Keratinocyte (primary cell): ENCODE data around the gene FHL1. TPM values are rescaled to one million over a fixed set of nuclear protein-coding genes. Genes with fewer than 3 reads are reported as not detected.

Experiments used
- DNase-seq: peaks from one replicate; pipeline ENCODE4 v3.0.0-alpha.2; 2011; ENCODE audit warnings: low read depth, missing footprints, low spot score
- FAIRE-seq: peaks from 2 replicates; lab custom pipeline; 2011; peaks lifted over from hg19 to GRCh38; lab: Jason Lieb, UNC
- H2AFZ ChIP-seq: 2 replicates; pipeline ENCODE4 v1.6.0; 2012; ENCODE audit warnings: low read length, control low read depth, inconsistent platforms; ENCODE audit not compliant: control insufficient read depth
- H3K27ac ChIP-seq: 2 replicates; pipeline ENCODE4 v1.5.1; 2011; ENCODE audit warnings: low read length; ENCODE audit not compliant: control insufficient read depth, insufficient read depth
- H3K27me3 ChIP-seq: 3 replicates; pipeline ENCODE4 v1.6.0; 2011; ENCODE audit warnings: low read length; ENCODE audit not compliant: control insufficient read depth, insufficient read depth; ENCODE audit errors: extremely low read depth
- H3K36me3 ChIP-seq, 2 experiments: 2 replicates in 1 of 2; 3 replicates in 1 of 2; pipeline ENCODE4 v1.5.1; 2011; ENCODE audit warnings: low read length in 2 of 2, mild to moderate bottlenecking in 1 of 2; ENCODE audit not compliant: control insufficient read depth in 2 of 2, insufficient read depth in 2 of 2; ENCODE audit errors: extremely low read depth in 1 of 2
- H3K4me1 ChIP-seq: 3 replicates; pipeline ENCODE4 v1.5.1; 2011; ENCODE audit warnings: low read length; ENCODE audit not compliant: control insufficient read depth, insufficient read depth; ENCODE audit errors: extremely low read depth
- H3K4me2 ChIP-seq: 3 replicates; pipeline ENCODE4 v1.6.0; 2011; ENCODE audit warnings: low read depth, low read length; ENCODE audit not compliant: control insufficient read depth, insufficient read depth; ENCODE audit errors: extremely low read depth
- H3K4me3 ChIP-seq, 3 experiments: fragments of 200-600 bp in 1 of 3; sonication (generic) in 1 of 3; 2 replicates in 2 of 3; 3 replicates in 1 of 3; pipeline ENCODE4 v1.5.1; 2011 to 2016; ENCODE audit warnings: low read length in 3 of 3, mild to moderate bottlenecking in 3 of 3, control low read depth in 2 of 3, inconsistent platforms in 1 of 3, low read depth in 1 of 3, mixed read lengths in 1 of 3, mixed run types in 1 of 3, moderate library complexity in 1 of 3; ENCODE audit not compliant: control insufficient read depth in 2 of 3, insufficient read depth in 2 of 3; ENCODE audit errors: extremely low read depth in 1 of 3
- H3K79me2 ChIP-seq: 2 replicates; pipeline ENCODE4 v1.6.0; 2012; ENCODE audit warnings: low read length; ENCODE audit not compliant: control insufficient read depth, insufficient read depth
- H3K9ac ChIP-seq: 3 replicates; pipeline ENCODE4 v1.6.0; 2011; ENCODE audit warnings: low read length; ENCODE audit not compliant: control insufficient read depth, insufficient read depth; ENCODE audit errors: extremely low read depth
- H3K9me1 ChIP-seq: 3 replicates; pipeline ENCODE4 v1.6.0; 2011; ENCODE audit warnings: low read length; ENCODE audit not compliant: control insufficient read depth, insufficient read depth; ENCODE audit errors: extremely low read depth
- H3K9me3 ChIP-seq: 2 replicates; pipeline ENCODE4 v1.5.1; 2012; ENCODE audit warnings: low read depth, low read length; ENCODE audit not compliant: control insufficient read depth
- H4K20me1 ChIP-seq: 3 replicates; pipeline ENCODE4 v1.6.0; 2011; ENCODE audit warnings: low read length; ENCODE audit not compliant: control insufficient read depth, insufficient read depth; ENCODE audit errors: extremely low read depth
- EZH2 ChIP-seq: IDR thresholded peaks from one replicate; pipeline ENCODE4 v1.6.1; 2012; ENCODE audit warnings: inconsistent platforms, mild to moderate bottlenecking, low read length, moderate library complexity
- dilution Hi-C: fragments of 300-500 bp; cut with MboI; formaldehyde crosslinking; loops from one replicate; pipeline ENCODE4 v1.7.0; 2020; ENCODE audit warnings: low sequenced_read_pairs; ENCODE audit not compliant: extremely low pct_ligation_motif_present
- polyA plus RNA-seq, 5 experiments: library from polyadenylated mRNA; depleted of rRNA in 3 of 5; stranded (reverse) in 3 of 5; stranded (forward) in 1 of 5; unstranded in 1 of 5; fragments of >200 nt; gene quantifications; 1 replicate in 1 of 5; 2 replicates in 3 of 5; 3 replicates in 1 of 5; pipeline versions ENCODE4 v1.2.1 to v1.2.3, GENCODE V29; 2011 to 2012; ENCODE audit warnings: missing spikeins in 2 of 5, low read depth in 1 of 5, low replicate concordance in 1 of 5
- TF ChIP-seq, protein P1 (sequence below), 3 experiments: IDR thresholded peaks in 1 of 3; conservative IDR thresholded peaks in 1 of 3; optimal IDR thresholded peaks in 1 of 3; 2 replicates in 2 of 3; 3 replicates in 1 of 3; pipeline versions ENCODE3 to v1.5.1; 2011; ENCODE audit warnings: low read length in 3 of 3, mild to moderate bottlenecking in 3 of 3, moderate library complexity in 2 of 3, control low read depth in 1 of 3, inconsistent platforms in 1 of 3; ENCODE audit not compliant: insufficient read depth in 2 of 3; ENCODE audit errors: extremely low read depth in 1 of 3

The FHL1 gene
- polyA plus RNA-seq, 1 donor (not counting 4 experiments of a cell fraction or from before 2014, with no cell fraction given), result 203 TPM

DNA sequence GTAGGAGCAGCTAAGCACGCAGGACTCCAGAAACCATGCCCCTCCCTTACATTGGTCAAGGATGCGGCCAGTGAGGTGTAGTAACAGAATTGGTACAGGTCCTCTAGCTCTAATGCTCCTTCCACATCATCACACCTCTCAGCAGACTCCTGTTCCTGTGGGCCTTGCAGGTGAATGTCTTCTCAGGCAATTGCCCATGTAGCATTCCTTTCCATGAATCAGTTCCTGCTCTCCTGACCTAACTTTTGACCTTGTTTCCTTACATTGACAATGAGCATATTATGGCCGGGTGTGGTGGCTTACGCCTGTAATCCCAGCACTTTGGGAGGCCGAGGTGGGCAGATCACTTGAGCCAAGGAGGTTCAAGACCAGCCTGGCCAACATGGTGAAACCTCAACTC, 72.6 kb downstream of the FHL1 start:
- Histone ChIP-seq H3K4me1 (peaks cover 12% of the 10 kb centered on the region), H3K9me1 (no peaks in the 10 kb centered on the region), H3K9me3 (no peaks in the 10 kb centered on the region), H3K9ac (no peak overlapping the region), H3K27ac (no peak overlapping the region), H2AFZ (no peak overlapping the region), H3K36me3 (peaks cover 3 to 9% of the 10 kb centered on the region in 2 experiments), H3K27me3 (no peaks in the 10 kb centered on the region), H3K79me2 (no peaks in the 10 kb centered on the region), H3K4me3 (no peak overlapping the region), H4K20me1 (no peaks in the 10 kb centered on the region), H3K4me2 (no peak overlapping the region)
- TF ChIP-seq, protein P1, sequence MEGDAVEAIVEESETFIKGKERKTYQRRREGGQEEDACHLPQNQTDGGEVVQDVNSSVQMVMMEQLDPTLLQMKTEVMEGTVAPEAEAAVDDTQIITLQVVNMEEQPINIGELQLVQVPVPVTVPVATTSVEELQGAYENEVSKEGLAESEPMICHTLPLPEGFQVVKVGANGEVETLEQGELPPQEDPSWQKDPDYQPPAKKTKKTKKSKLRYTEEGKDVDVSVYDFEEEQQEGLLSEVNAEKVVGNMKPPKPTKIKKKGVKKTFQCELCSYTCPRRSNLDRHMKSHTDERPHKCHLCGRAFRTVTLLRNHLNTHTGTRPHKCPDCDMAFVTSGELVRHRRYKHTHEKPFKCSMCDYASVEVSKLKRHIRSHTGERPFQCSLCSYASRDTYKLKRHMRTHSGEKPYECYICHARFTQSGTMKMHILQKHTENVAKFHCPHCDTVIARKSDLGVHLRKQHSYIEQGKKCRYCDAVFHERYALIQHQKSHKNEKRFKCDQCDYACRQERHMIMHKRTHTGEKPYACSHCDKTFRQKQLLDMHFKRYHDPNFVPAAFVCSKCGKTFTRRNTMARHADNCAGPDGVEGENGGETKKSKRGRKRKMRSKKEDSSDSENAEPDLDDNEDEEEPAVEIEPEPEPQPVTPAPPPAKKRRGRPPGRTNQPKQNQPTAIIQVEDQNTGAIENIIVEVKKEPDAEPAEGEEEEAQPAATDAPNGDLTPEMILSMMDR (optimal IDR thresholded peaks at IDR 0.05 in 1 of 3, IDR thresholded peaks at IDR 0.05 in 1 of 3, conservative IDR thresholded peaks at IDR 0.05 in 1 of 3; ENCODE audit: extremely low read depth in 1 of 3, insufficient read depth in 2 of 3, low read length in 3 of 3), result no peak
- no peak for TF ChIP-seq EZH2
- DNase-seq (no peak), FAIRE-seq (no peak)
- dilution Hi-C loops, result no loop called here

DNA sequence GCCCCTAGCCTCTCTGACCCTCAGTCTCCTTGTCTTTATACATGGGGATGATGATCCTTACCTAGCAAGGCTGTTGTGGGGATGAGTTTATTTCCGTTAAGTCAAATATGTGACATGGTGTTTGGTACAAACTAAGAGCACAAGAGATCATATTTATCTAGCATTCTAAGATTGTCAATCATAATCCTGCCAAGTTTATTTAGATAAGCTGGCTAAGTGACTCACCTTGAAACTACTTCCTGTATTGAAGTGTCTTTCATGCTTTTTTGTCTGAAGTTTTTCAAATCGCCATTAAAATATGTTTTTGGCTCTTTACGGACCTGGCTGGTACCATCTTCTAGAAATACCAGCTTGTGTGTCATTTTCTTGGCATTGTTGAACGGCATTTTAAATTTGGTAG, 73.2 kb downstream of the FHL1 start:
- no peak for FAIRE-seq

More for the DNA sequence above, 73.2 kb downstream of the FHL1 start:
- Histone ChIP-seq H3K27me3 (no peaks in the 10 kb centered on the region), H3K4me1 (peaks cover 10% of the 10 kb centered on the region), H3K9me1 (no peaks in the 10 kb centered on the region), H3K79me2 (no peaks in the 10 kb centered on the region), H3K9ac (no peak overlapping the region), H3K36me3 (peaks cover 3 to 13% of the 10 kb centered on the region in 2 experiments), H2AFZ (no peak overlapping the region), H3K4me2 (no peak overlapping the region), H4K20me1 (no peaks in the 10 kb centered on the region), H3K4me3 (no peak overlapping the region), H3K9me3 (no peaks in the 10 kb centered on the region), H3K27ac (peak overlapping the region; percentile 22)
- TF ChIP-seq EZH2, result no peak
- TF ChIP-seq, protein P1 (optimal IDR thresholded peaks at IDR 0.05 in 1 of 3, IDR thresholded peaks at IDR 0.05 in 1 of 3, conservative IDR thresholded peaks at IDR 0.05 in 1 of 3; ENCODE audit: extremely low read depth in 1 of 3, insufficient read depth in 2 of 3, low read length in 3 of 3), result no peak
- dilution Hi-C loops, result no loop called here
- no peak for DNase-seq
